Mesenteric fat pad (tissue), 1 donor: ENCODE data around the gene ZDHHC8. TPM values are rescaled to one million over a fixed set of nuclear protein-coding genes. Genes with fewer than 3 reads are reported as not detected.

ENCODE experiments used
- DNase-seq: peaks from one replicate; pipeline ENCODE4 v3.0.0-alpha.2; 2020; ENCODE audit warnings: low spot score
- total RNA-seq: library from RNA; stranded (reverse); fragmentation: NEBNext Ultra II Directional; extraction: Animal tissue kit (Norgen Biotek cat#: 25700); gene quantifications from one replicate; pipeline ENCODE4 v1.2.1, GENCODE V29; 2021
- donor health status: DM: yes; HTN: yes; CAD: no.

ZDHHC8 gene
- total RNA-seq, 1 donor from 2014 or later, result 77.8 TPM

- DNase-seq, result no peak
Measured at GRCh38 chr22:20113551-20114310, 17.9 kb upstream of the ZDHHC8 start.

- DNase-seq, result no peak
Measured at GRCh38 chr22:20114506-20115475, 16.8 kb upstream of the ZDHHC8 start.

DNA sequence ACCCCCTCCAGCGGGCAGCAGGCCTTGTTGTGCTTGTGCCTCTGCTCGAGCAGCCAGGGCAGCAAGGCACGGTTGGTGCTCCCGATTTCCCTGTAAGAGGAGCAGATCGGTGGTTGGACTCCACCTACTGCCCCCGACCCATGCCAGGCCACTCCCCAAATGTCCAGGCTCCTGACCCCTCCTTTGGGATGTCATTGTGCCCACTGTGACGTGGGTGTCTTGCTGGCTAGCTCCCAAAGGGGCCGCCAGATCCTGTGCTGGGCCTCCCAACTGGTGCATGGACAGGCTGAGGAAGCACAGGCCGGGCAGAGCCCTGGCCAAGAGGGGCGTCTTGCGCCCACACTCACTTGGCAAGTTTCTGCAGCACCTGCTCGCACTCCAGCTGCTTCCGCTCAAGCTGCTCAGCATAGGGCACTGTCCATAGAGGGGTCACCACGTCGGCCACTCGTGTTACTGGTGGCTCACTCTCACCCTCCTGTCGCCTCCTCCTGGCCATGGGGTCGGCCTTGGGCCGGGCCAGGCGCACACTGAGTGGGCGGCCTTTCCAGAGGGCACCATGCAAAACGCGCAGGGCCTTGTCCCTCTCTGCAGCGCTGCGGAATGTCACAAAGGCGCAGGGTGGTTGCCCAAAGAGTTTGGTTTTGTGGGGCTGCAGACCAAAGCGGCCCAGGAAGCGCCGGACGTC is 15.8 kb upstream of the ZDHHC8 start, which contains the start of gene RANBP1:
Gene RANBP1 (plus strand): TSS at position 414 of the 685 bp plus-strand sequence. CDS start 81 bp downstream, at position 495.
- no peak for DNase-seq

GRCh38 chr22:20116376-20116950 is 15.1 kb upstream of the ZDHHC8 start:
- DNase-seq, result no peak

GRCh38 chr22:20116951-20117632 is 14.5 kb upstream of the ZDHHC8 start, which contains the start of gene TRMT2A:
Gene TRMT2A (minus strand): TSS chr22:20117226. CDS start chr22:20116906, 320 bp downstream.
- DNase-seq, result peak; percentile 99

DNA sequence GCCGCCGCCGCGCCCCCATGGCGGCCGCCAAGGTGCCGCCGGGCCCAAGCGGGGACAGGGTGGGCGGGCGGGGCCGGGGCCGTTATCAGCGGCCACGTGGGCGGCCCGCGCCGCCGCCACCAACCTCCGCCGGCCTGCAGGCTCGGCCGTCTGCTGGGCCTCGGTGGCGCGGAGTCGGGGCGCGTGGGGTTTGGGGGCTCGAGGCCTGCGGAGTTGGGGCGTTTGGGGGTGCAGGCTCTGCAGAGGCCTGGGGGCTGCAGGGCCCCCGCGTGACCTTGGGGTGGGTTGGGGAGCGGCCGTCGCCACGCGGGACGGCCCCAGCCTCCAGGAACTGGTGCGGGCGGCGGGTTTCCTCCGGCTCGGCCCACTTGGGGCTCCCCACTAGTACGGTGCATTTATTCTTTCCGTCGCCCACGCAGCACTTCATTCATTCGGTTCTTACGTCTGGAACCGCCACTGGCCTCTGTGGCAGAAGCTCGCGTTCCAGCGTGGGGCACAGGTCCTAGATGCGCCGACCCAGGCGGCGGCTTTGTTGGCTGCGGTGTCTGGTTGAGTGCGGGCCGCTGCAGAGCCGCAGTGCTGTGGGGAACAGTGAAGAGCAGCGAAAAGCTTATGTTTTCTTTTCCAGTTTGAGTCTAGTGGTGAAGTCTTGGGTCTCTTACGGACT is 13.8 kb upstream of the ZDHHC8 start:
- no peak for DNase-seq

DNA sequence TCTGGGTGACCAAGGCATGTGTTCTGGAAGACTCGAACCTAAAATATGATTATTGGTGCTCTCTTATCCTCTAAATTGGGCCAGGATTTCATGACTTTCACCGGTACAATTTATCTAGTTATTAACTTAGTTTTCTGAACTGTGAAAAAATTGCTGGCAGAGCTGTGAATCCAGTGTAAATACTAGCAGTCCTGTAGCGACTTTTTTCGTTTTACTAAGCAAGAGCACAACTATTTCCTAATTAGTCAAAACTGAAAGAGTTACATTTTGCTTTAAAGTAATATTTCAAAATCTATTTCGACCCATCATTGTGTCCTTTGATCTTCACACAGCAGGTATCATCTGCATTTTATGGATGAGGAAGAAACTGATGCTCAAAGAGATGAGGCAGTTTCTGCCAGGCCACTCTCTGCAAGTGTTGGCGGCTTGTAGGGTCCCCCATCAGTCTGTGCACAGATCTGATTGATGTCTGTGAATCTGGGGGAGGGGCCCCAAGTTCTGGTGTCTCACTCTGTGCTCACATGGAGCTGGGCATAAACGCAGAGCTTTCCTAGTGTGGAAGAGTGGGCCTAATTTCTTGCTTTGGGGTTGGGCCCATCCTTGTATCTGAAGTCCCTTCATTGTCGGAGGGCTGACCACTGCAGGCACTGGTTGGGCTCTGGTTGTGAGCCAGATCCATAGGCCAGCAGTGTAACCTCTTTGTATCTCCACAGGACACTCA is 13.1 kb upstream of the ZDHHC8 start:
- DNase-seq, result no peak

DNA sequence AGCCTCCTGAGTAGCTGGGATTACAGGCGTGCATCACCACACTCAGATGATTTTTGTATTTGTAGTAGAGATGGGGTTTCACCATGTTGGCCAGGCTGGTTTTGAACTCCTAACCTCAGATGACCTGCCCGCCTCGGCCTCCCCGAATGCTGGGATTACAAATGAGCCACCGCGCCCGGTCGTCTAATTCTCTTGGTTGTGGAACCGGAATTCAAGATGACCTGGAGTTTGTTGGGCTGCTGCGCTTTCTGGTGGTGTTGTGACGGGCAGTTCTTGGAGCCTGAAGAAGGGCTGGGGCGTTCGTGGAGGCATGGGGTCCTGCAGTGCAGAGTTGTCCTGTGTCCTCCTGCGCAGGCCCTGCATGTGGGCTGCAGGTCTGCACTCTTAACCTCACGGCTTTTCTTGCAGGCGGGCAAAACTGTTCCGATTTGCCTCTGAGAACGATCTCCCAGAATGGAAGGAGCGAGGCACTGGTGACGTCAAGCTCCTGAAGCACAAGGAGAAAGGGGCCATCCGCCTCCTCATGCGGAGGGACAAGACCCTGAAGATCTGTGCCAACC is 9.7 kb upstream of the ZDHHC8 start:
- no peak for DNase-seq

DNA sequence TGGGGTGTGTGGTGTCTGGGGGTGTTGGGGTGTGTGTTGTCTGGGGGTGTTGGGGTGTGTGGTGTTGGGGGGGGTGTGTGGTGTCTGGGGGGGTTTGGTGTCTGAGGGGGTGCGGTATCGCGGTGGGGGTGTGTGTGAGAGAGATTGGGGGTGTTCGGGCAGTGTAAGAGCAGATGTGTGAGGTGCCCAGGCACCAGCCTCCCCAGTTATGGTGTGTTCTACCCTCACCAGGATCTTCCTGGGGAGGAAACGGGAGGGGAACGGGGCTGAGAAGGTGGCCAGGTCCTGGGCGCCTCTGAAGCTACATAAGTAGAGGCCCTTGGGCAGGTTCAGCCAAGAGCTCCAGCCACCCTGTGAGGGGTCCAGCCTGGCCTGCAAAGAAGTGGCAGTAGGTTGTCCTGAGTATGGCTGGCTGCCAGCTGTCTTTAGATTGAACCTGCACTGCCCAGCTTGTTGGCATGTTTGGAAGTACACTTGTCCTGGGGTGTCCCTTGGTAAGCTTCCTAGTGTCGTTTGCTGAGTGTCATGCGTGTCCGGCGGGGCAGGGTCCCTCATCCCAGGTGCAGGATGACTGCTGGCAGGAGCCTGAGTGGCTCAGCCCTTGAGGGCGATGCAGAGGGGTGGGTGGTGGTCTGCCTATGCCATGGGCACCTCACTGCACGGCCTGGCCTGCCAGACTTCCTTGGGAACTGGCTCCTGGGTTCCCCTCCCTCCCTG is 8.1 kb upstream of the ZDHHC8 start:
- no peak for DNase-seq

- no peak for DNase-seq
Measured at GRCh38 chr22:20124083-20124787, 7.4 kb upstream of the ZDHHC8 start.

DNA sequence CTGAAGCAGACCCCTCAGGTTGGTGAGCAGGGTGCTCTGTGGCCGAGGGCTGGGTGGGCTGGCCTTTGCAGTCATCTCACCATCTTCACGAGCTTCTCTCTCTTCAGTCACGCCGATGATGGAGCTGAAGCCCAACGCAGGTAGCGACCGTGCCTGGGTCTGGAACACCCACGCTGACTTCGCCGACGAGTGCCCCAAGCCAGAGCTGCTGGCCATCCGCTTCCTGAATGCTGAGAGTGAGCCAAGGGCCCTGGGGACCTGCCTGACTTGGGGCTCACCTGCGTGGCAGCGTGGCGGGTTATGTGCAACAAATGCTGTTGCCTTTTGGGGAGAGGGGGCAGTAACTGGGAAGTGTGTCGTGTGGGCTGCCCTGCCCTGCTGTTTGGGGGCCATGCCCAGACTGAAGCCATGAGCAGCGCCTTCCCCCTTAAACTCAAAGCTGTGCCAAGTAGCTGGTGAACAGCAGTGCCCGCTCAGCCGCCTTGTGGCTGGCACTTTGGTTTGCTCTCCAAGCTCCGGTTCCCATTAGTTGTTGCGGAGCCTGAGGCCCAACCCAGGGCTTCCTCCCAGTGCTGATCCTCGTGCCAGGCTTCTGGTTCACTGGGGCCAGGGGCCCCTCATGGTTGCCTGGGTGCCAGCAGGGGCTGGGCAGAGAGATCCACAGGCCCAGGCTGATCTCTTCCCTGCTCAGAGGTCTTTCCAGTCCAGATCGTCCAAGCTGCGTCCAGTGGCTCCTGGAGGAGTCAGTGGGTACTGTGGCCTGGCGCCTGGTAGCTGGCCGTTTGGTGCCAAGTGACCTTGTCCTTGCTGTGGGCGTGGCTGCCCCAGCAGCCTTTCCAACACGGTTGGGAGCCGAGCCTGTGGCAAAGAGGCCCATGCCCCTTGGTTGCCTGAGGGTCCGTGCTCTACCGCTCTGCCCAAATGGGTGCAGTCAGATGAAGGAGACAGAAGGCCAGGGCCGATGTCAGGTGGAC is 6.1 kb upstream of the ZDHHC8 start:
- DNase-seq, result no peak

DNA sequence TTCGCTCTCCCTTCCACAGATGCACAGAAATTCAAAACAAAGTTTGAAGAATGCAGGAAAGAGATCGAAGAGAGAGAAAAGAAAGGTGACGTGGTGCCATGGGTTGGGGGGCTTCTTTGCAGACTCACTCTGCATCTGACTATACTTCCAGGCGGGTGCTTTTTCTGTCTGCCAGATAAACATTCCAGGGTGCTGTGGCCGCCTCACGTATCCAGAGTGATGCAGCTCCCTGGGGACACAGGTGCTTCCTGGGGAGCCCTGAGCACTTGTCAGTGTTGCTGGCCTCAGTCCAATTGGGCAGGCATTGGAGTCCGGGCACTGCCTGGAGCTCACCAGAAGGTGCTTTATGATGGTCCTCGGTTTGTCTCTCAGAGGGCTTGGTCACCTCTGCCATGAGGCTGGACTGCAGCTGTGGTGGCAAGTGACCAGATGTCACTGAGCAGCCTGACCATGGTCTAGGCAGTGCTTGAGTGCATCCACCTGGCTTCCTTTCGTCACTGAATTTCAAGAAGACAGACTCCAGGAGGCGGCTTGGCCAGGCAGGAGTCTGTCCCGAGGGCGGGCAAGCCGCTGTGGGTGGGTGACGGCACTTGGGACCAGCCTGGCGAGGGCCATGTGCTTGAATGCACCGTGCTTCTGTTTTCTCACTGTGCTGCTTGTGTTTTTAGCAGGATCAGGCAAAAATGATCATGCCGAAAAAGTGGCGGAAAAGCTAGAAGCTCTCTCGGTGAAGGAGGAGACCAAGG is 5.1 kb upstream of the ZDHHC8 start:
- DNase-seq, result no peak

DNA sequence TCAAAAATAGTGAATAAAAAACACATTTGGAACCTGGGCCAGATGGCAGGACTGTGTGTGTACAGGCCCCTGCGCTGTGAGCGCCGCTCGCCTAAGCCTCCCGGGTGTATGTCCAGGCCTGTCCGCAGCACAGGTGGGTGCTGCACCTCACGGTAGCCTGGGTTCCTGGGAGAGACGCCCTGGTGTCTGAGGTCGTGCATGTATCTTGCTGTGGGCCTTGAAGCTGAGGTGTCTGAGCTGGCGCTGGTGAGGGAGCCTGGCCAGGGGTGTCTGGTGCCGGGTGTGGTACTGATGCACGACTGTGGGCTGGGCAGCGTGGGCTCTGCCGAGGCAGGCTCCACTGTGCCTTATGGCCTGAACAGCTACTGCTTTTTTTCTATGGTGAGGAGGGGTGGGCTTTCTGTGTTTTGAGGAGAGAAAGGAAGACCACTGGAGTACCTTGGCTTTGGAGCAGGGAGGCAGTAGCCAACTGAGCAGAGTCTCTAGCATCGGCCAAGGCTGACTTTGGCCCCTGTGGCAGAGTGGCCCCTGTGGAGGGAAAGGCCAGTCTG is 4.2 kb upstream of the ZDHHC8 start:
- no peak for DNase-seq

DNA sequence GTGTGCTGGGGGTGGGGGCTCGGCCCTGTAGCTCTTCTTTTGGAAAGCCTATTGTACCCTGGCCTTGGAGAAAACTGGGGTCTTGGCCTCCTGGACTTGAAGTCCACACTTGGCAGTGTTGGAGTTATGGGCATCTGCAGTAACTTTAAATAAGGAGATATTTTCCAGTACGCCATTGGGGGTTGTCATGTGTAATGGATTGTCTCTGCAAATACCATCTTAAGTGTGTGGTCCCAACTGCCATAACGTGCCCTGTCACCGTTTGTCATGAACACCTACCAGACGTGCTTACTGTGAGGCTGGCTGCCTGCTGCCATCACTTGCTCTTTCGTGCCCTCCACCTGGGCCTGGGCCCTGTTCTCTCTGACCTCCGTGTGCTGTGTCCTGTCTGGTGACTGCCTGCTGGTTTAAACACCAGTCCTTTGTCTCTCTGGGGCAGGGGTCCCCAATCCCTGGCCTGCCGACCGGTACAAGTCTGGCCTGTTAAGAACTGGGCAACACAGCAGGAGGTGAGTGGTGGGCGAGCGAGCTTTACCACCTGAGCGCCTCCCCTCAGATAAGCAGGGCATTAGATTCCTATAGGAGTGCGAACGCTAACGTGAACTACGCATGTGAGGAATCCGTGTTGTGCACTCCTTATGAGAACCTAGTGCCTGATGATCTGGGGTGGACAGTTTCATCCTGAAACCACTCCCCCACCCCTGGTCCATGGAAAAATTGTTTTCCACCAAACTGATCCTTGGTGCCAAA is 3.6 kb upstream of the ZDHHC8 start:
- DNase-seq, result no peak

- DNase-seq, result no peak
Measured at GRCh38 chr22:20128619-20128901, 3.0 kb upstream of the ZDHHC8 start.
